HCT116 (cell line): ENCODE data around the gene MBOAT1. TPM values are rescaled to one million over a fixed set of nuclear protein-coding genes. Genes with fewer than 3 reads are reported as not detected.

ENCODE experiments used
- ATAC-seq: fragments of 200-7000 bp; cut with Tn5 transposase; 2 replicates; pipeline ENCODE4 v1.9.1; 2020; ENCODE audit warnings: mild to moderate bottlenecking, moderate library complexity
- BruUV-seq: library from RNA; stranded (reverse); fragments of 400-500 nt; replicated peaks from 2 replicates; lab custom pipeline; 2021; lab: Mats Ljungman, UMichigan
- CTCF ChIA-PET: fragments of 300-600 bp; sonication (Branson Sonifier 250); formaldehyde crosslinking; loops from one replicate; lab custom pipeline; 2021; ENCODE audit warnings: antibody characterized with exemption; lab: Charles Lee
- POLR2A ChIA-PET: fragments of 300-600, 350-600 bp; sonication (Branson Sonifier 250); formaldehyde crosslinking; loops from one replicate; lab custom pipeline; 2021; ENCODE audit warnings: antibody characterized with exemption; lab: Charles Lee
- RAD21 ChIA-PET, 2 experiments: fragments of 300-600 bp; sonication (Branson Sonifier 250); formaldehyde crosslinking; loops; one replicate each; lab custom pipeline; 2023; ENCODE audit warnings: low total read pairs in 2 of 2; ENCODE audit not compliant: uncharacterized antibody in 2 of 2, unreplicated experiment in 2 of 2, low non-redundant PET in 1 of 2; lab: Charles Lee
- DNase-seq: peaks from one replicate; pipeline ENCODE4 v3.0.0-alpha.2; 2010; ENCODE audit warnings: low read depth, low spot score
- H2AFZ ChIP-seq: fragments of 200-600 bp; shearing (Covaris generic), sonication (generic); 2 replicates; pipeline ENCODE4 v1.6.1; 2017; ENCODE audit warnings: low read depth, mixed run types, mixed read lengths, antibody characterized with exemption, low read length; ENCODE audit not compliant: poor library complexity, severe bottlenecking
- H3K27ac ChIP-seq: 2 replicates; pipeline ENCODE4 v1.5.1; 2012; ENCODE audit warnings: low read depth, low read length
- H3K27me3 ChIP-seq: fragments of 200-600 bp; sonication (generic); 2 replicates; pipeline ENCODE4 v1.6.1; 2016; ENCODE audit warnings: mixed run types, low read length, mixed read lengths; ENCODE audit not compliant: insufficient read depth
- H3K36me3 ChIP-seq, 2 experiments: fragments of 200-500 bp in 1 of 2; fragments of 200-600 bp in 1 of 2; sonication (Bioruptor generic) in 1 of 2; sonication (generic) in 1 of 2; 2 replicates each; pipeline versions ENCODE4 v1.5.1 to v1.6.1; 2014 to 2016; ENCODE audit warnings: low read length in 2 of 2, inconsistent platforms in 1 of 2, mixed read lengths in 1 of 2, mixed run types in 1 of 2; ENCODE audit not compliant: insufficient read depth in 2 of 2, control insufficient read depth in 1 of 2
- H3K4me1 ChIP-seq, 2 experiments: fragments of 200-600 bp in 1 of 2; sonication (generic) in 1 of 2; 2 replicates each; pipeline versions ENCODE4 v1.5.1 to v1.6.1; 2012 to 2017; ENCODE audit warnings: low read length in 2 of 2, inconsistent platforms in 1 of 2, mild to moderate bottlenecking in 1 of 2, mixed read lengths in 1 of 2, mixed run types in 1 of 2, moderate library complexity in 1 of 2; ENCODE audit not compliant: insufficient read depth in 2 of 2, control insufficient read depth in 1 of 2
- H3K4me2 ChIP-seq: fragments of 200-600 bp; sonication (generic); 2 replicates; pipeline ENCODE4 v1.6.1; 2017; ENCODE audit warnings: mixed run types, low read length, mixed read lengths
- H3K4me3 ChIP-seq, 2 experiments: fragments of 200-600 bp in 1 of 2; sonication (generic) in 1 of 2; replicated peaks in 1 of 2; 2 replicates each; pipeline ENCODE4 v1.5.1; 2011 to 2016; ENCODE audit warnings: low read length in 2 of 2, control low read depth in 1 of 2, low read depth in 1 of 2, mild to moderate bottlenecking in 1 of 2, mixed read lengths in 1 of 2, mixed run types in 1 of 2
- H3K79me2 ChIP-seq: fragments of 200-600 bp; sonication (generic); 2 replicates; pipeline ENCODE4 v1.6.1; 2017; ENCODE audit warnings: mild to moderate bottlenecking, mixed run types, low read length, moderate library complexity, mixed read lengths; ENCODE audit not compliant: insufficient read depth
- H3K9ac ChIP-seq: fragments of 200-600 bp; sonication (generic); 2 replicates; pipeline ENCODE4 v1.6.1; 2016; ENCODE audit warnings: low read length, mixed read lengths
- H3K9me2 ChIP-seq: fragments of 200-600 bp; sonication (generic), shearing (Covaris generic); 2 replicates; pipeline ENCODE4 v1.6.1; 2017; ENCODE audit warnings: mixed run types, mild to moderate bottlenecking, moderate library complexity; ENCODE audit not compliant: insufficient read depth
- H3K9me3 ChIP-seq, 2 experiments: fragments of 200-500 bp in 1 of 2; fragments of 200-600 bp in 1 of 2; sonication (Bioruptor generic) in 1 of 2; sonication (generic) in 1 of 2; 2 replicates each; pipeline ENCODE4 v1.6.1; 2014 to 2017; ENCODE audit warnings: low read length in 2 of 2, mixed read lengths in 2 of 2, inconsistent platforms in 1 of 2, low read depth in 1 of 2, mild to moderate bottlenecking in 1 of 2, mixed run types in 1 of 2, moderate library complexity in 1 of 2; ENCODE audit not compliant: control insufficient read depth in 1 of 2, insufficient read depth in 1 of 2
- H4K20me1 ChIP-seq: fragments of 200-600 bp; sonication (generic), shearing (Covaris generic); 2 replicates; pipeline ENCODE4 v1.6.1; 2017; ENCODE audit warnings: mixed run types, mild to moderate bottlenecking, moderate library complexity; ENCODE audit not compliant: insufficient read depth
- ATF3 ChIP-seq: IDR thresholded peaks from 2 replicates; pipeline ENCODE4 v1.6.1; 2012
- CBX3 ChIP-seq: IDR thresholded peaks from 2 replicates; pipeline ENCODE4 v1.6.1; 2012; ENCODE audit warnings: low read depth
- CTCF ChIP-seq, 3 experiments: fragments of 200-600 bp in 1 of 3; sonication (generic) in 1 of 3; IDR thresholded peaks in 2 of 3; conservative IDR thresholded peaks in 1 of 3; 2 replicates each; pipeline ENCODE4 v1.5.1; 2012 to 2017; ENCODE audit warnings: low read depth in 2 of 3, low read length in 2 of 3, antibody characterized with exemption in 1 of 3, borderline replicate concordance in 1 of 3, control low read depth in 1 of 3, mild to moderate bottlenecking in 1 of 3, mixed read lengths in 1 of 3, mixed run types in 1 of 3, moderate library complexity in 1 of 3; ENCODE audit not compliant: insufficient read depth in 1 of 3
- ELF1 ChIP-seq: IDR thresholded peaks from 2 replicates; pipeline ENCODE4 v1.6.1; 2012; ENCODE audit warnings: low read depth, borderline replicate concordance
- EZH2 ChIP-seq: fragments of 200-600 bp; sonication (generic); IDR thresholded peaks from 2 replicates; pipeline ENCODE4 v1.6.1; 2017; ENCODE audit warnings: antibody characterized with exemption, mixed run types
- EZH2phosphoT487 ChIP-seq: fragments of 200-600 bp; IDR thresholded peaks from 2 replicates; pipeline ENCODE4 v1.6.1; 2018; ENCODE audit warnings: antibody characterized with exemption, borderline replicate concordance
- FOSL1 ChIP-seq: IDR thresholded peaks from 2 replicates; pipeline ENCODE4 v1.6.1; 2012; ENCODE audit warnings: low read depth
- JUND ChIP-seq: IDR thresholded peaks from 2 replicates; pipeline ENCODE4 v1.6.1; 2012
- POLR2A ChIP-seq: IDR thresholded peaks from 2 replicates; pipeline ENCODE4 v1.7.0; 2011; ENCODE audit warnings: borderline replicate concordance; ENCODE audit not compliant: insufficient read depth, insufficient read length; ENCODE audit errors: extremely low read depth
- POLR2AphosphoS5 ChIP-seq: IDR thresholded peaks from 2 replicates; pipeline ENCODE4 v1.6.1; 2011; ENCODE audit warnings: mild to moderate bottlenecking, low read depth, low read length, moderate library complexity
- RAD21 ChIP-seq: IDR thresholded peaks from 2 replicates; pipeline ENCODE4 v1.6.1; 2012; ENCODE audit warnings: low read depth, mild to moderate bottlenecking
- SIN3A ChIP-seq: IDR thresholded peaks from 2 replicates; pipeline ENCODE4 v1.6.1; 2012; ENCODE audit warnings: low read depth
- SP1 ChIP-seq: IDR thresholded peaks from 2 replicates; pipeline ENCODE4 v1.6.1; 2012; ENCODE audit warnings: low read depth
- SRF ChIP-seq: IDR thresholded peaks from 2 replicates; pipeline ENCODE4 v1.6.1; 2012; ENCODE audit warnings: low read depth
- TCF7L2 ChIP-seq: IDR thresholded peaks from 2 replicates; pipeline ENCODE4 v1.7.0; 2011; ENCODE audit warnings: borderline replicate concordance, inconsistent platforms; ENCODE audit not compliant: insufficient read depth, insufficient read length; ENCODE audit errors: extremely low read depth
- YY1 ChIP-seq: IDR thresholded peaks from 2 replicates; pipeline ENCODE4 v1.6.1; 2011; ENCODE audit warnings: low read length, low read depth, moderate library complexity, mild to moderate bottlenecking; ENCODE audit not compliant: insufficient replicate concordance; ENCODE audit errors: extremely low read depth
- ZBTB33 ChIP-seq: IDR thresholded peaks from 2 replicates; pipeline ENCODE4 v1.6.1; 2011; ENCODE audit warnings: mild to moderate bottlenecking, low read length, moderate library complexity; ENCODE audit not compliant: insufficient replicate concordance; ENCODE audit errors: extremely low read depth
- ZNF274 ChIP-seq: fragments of 200-500 bp; sonication (Bioruptor generic); IDR thresholded peaks from 2 replicates; pipeline ENCODE4 v1.6.1; 2014; ENCODE audit warnings: mild to moderate bottlenecking, low read depth, low read length, inconsistent platforms
- intact Hi-C: fragments of 100-400 bp; cut with micrococcal nuclease; formaldehyde crosslinking; loops from 2 replicates; pipeline ENCODE4 v1.10.0; 2022
- total RNA-seq: library from RNA; stranded (reverse); gene quantifications from one replicate; pipeline ENCODE4 v1.2.1, GENCODE V29; 2021; ENCODE audit not compliant: unreplicated experiment

MBOAT1 gene
- total RNA-seq, 1 experiment from 2014 or later, result 11.7 TPM

GRCh38 chr6:20252311-20252710 is 40.0 kb upstream of the MBOAT1 start:
- Histone ChIP-seq H3K4me1 (peaks cover 0 to 14% of the 10 kb centered on the region in 2 experiments; a peak in 2 of 4 replicates), H3K9ac (no peak overlapping the region), H4K20me1 (no peaks in the 10 kb centered on the region), H2AFZ (no peak overlapping the region), H3K4me3 (no peak overlapping the region), H3K27me3 (no peaks in the 10 kb centered on the region), H3K4me2 (no peak overlapping the region), H3K9me3 (no peaks in the 10 kb centered on the region), H3K36me3 (no peaks in the 10 kb centered on the region), H3K79me2 (no peaks in the 10 kb centered on the region), H3K27ac (no peak overlapping the region), H3K9me2 (no peaks in the 10 kb centered on the region)
- no TSS peak for BruUV-seq
- no peak for ATAC-seq
- DNase-seq, result no peak
- RAD21 ChIA-PET, result no interaction called here
- intact Hi-C loops, result no loop called here
- TF ChIP-seq POLR2A, result no peak
- no peak for TF ChIP-seq CBX3
- TF ChIP-seq EZH2phosphoT487, result no peak
- no peak for TF ChIP-seq ZNF274
- TF ChIP-seq TCF7L2, result no peak
- TF ChIP-seq ATF3, result no peak
- no peak for TF ChIP-seq YY1
- TF ChIP-seq RAD21, result no peak
- TF ChIP-seq ELF1, result no peak
- TF ChIP-seq CTCF (IDR thresholded peaks at IDR 0.05 in 2 of 3, conservative IDR thresholded peaks at IDR 0.05 in 1 of 3; ENCODE audit: borderline replicate concordance in 1 of 3, insufficient read depth in 1 of 3, low read depth in 2 of 3, low read length in 2 of 3), result no peak
- no peak for TF ChIP-seq EZH2
- no peak for TF ChIP-seq SRF
- no peak for TF ChIP-seq SP1
- no peak for TF ChIP-seq ZBTB33
- TF ChIP-seq FOSL1, result no peak
- no peak for TF ChIP-seq JUND
- TF ChIP-seq POLR2AphosphoS5, result no peak
- no peak for TF ChIP-seq SIN3A
- CTCF ChIA-PET, result no interaction called here
- POLR2A ChIA-PET, result no interaction called here
